ENCODE data around the gene DSCAML1.
A peak's percentile ranks its signal among the peaks of the same experiment; 100 is the strongest.

The DSCAML1 gene

GRCh38 chr11:117830674-117831351 lies 33.8 kb upstream of the DSCAML1 start:
- DNase-seq (ENCODE audit: low read depth): no peak

GRCh38 chr11:117830072-117830471 lies 33.1 kb upstream of the DSCAML1 start:
- DNase-seq (ENCODE audit: low read depth): no peak

GRCh38 chr11:117829369-117829725 lies 32.3 kb upstream of the DSCAML1 start:
- no peak for DNase-seq (ENCODE audit: low read depth)

GRCh38 chr11:117828611-117829368 lies 31.8 kb upstream of the DSCAML1 start:
- peak; percentile 36 for DNase-seq (ENCODE audit: low read depth)

- DNase-seq (ENCODE audit: low read depth): no peak
Measured at GRCh38 chr11:117827521-117828511, 30.8 kb upstream of the DSCAML1 start.

- no peak for DNase-seq (ENCODE audit: low read depth)
Measured at GRCh38 chr11:117826832-117827231, 29.8 kb upstream of the DSCAML1 start.

- DNase-seq (ENCODE audit: low read depth): no peak
Measured at GRCh38 chr11:117826190-117826570, 29.2 kb upstream of the DSCAML1 start.

- DNase-seq (ENCODE audit: low read depth): no peak
Measured at GRCh38 chr11:117825538-117826189, 28.6 kb upstream of the DSCAML1 start.

- DNase-seq (ENCODE audit: low read depth): no peak
Measured at GRCh38 chr11:117824571-117825537, 27.8 kb upstream of the DSCAML1 start, which contains the start of gene FXYD2. Gene FXYD2 (minus strand): TSS chr11:117824744. CDS start chr11:117824678, 66 bp downstream.

GRCh38 chr11:117823946-117824420 lies 27.0 kb upstream of the DSCAML1 start:
- no peak for DNase-seq (ENCODE audit: low read depth)

GRCh38 chr11:117823294-117823945 lies 26.4 kb upstream of the DSCAML1 start:
- DNase-seq (ENCODE audit: low read depth): no peak

GRCh38 chr11:117822074-117823033 lies 25.3 kb upstream of the DSCAML1 start:
- DNase-seq (ENCODE audit: low read depth): no peak

- DNase-seq (ENCODE audit: low read depth): no peak
Measured at GRCh38 chr11:117821431-117821830, 24.4 kb upstream of the DSCAML1 start.

- no peak for DNase-seq (ENCODE audit: low read depth)
Measured at GRCh38 chr11:117820516-117820915, 23.5 kb upstream of the DSCAML1 start.

- no peak for DNase-seq (ENCODE audit: low read depth)
Measured at GRCh38 chr11:117820071-117820470, 23.1 kb upstream of the DSCAML1 start.

- DNase-seq (ENCODE audit: low read depth): peak; percentile 62
Measured at GRCh38 chr11:117819096-117820040, 22.4 kb upstream of the DSCAML1 start.

- DNase-seq (ENCODE audit: low read depth): peak; percentile 58
Measured at GRCh38 chr11:117818041-117818873, 21.2 kb upstream of the DSCAML1 start.
